ENCODE data around the gene GPR27. TPM values are rescaled to one million over a fixed set of nuclear protein-coding genes. Genes with fewer than 3 reads are reported as not detected.
A peak's percentile ranks its signal among the peaks of the same experiment; 100 is the strongest.

GPR27 gene
- total RNA-seq, 1 experiment from 2014 or later: 0.07 TPM

DNA sequence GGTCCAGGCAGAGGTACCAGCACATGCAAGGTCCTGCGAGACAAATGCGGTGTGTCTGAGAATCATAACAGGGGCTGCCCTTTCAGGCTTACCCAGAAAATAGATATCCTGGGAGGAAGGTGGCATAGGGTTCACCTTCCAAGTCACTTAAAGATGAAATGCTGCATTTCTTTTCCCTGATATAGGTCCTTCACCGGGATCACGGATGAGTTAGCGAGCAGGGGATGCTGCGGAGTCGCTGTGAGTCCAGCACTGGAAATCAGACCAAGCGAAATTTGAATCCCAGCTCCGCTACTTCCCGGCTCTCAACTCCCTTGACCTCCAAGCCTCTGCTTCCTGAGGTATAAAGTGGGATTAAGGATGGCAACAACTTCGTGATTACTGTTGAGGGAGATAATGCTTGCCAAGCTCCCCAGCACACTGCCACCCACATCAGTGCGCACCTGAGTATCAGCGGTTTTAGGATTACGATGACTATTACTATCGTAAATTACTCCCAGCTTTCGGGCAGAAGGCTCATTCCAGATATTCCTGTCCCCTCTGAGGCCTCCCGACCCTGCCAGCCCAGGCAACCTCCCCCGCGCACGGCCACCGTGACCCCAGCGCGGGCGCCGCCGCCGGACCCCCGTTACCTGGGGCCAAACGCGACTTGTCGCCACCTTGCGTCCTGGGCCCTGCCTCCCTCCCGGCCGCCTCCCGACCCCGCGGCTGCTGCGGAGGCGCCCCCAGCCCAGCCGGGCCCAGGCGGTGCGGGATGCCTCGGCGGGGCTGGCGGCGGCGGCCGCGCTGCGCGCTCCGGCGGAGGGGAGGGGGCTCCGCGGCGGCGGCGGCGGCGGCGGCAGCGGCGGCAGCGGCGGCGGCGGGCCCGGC lies 589 bp upstream of the GPR27 start:
- Histone ChIP-seq H3K27me3 (ENCODE audit: low read length) (peaks cover 69% of the 10 kb centered on the region), H3K4me3 (ENCODE audit: low read length) (no peak overlapping the region), H3K9ac (ENCODE audit: low read length) (no peak overlapping the region), H3K9me3 (ENCODE audit: low read length) (no peaks in the 10 kb centered on the region), H3K4me1 (ENCODE audit: insufficient read depth, low read length) (no peaks in the 10 kb centered on the region), H3K36me3 (ENCODE audit: low read depth, low read length) (no peaks in the 10 kb centered on the region), H3K9me2 (replicated peaks; ENCODE audit: low read length) (no peaks in the 10 kb centered on the region), H3F3A (ENCODE audit: low read length, unreplicated experiment) (no peaks in the 10 kb centered on the region), H3K4me2 (ENCODE audit: low read length) (no peak overlapping the region), H3K27ac (ENCODE audit: low read length) (no peak overlapping the region), H3K79me2 (ENCODE audit: low read length) (no peaks in the 10 kb centered on the region), H4K20me1 (ENCODE audit: low read length) (no peaks in the 10 kb centered on the region), H2AFZ (ENCODE audit: low read length) (no peak overlapping the region)
- CTCF ChIA-PET: no interaction called here
- POLR2A ChIA-PET (ENCODE audit: unreplicated experiment): no interaction called here
- ATAC-seq (no peak), DNase-seq (no peak)
- intact Hi-C loops (cut with micrococcal nuclease): no loop called here
- TF ChIP-seq EZH2 (IDR thresholded peaks at IDR 0.05; ENCODE audit: low read length, unreplicated experiment) (peak; percentile 30), EZH2phosphoT487 (IDR thresholded peaks at IDR 0.05; ENCODE audit: borderline replicate concordance, low read length) (no peak)
- TF ChIP-seq, protein P1, sequence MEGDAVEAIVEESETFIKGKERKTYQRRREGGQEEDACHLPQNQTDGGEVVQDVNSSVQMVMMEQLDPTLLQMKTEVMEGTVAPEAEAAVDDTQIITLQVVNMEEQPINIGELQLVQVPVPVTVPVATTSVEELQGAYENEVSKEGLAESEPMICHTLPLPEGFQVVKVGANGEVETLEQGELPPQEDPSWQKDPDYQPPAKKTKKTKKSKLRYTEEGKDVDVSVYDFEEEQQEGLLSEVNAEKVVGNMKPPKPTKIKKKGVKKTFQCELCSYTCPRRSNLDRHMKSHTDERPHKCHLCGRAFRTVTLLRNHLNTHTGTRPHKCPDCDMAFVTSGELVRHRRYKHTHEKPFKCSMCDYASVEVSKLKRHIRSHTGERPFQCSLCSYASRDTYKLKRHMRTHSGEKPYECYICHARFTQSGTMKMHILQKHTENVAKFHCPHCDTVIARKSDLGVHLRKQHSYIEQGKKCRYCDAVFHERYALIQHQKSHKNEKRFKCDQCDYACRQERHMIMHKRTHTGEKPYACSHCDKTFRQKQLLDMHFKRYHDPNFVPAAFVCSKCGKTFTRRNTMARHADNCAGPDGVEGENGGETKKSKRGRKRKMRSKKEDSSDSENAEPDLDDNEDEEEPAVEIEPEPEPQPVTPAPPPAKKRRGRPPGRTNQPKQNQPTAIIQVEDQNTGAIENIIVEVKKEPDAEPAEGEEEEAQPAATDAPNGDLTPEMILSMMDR (conservative IDR thresholded peaks at IDR 0.05; ENCODE audit: low read depth, low read length): no peak
- BruUV-seq (replicated peaks): no TSS peak

DNA sequence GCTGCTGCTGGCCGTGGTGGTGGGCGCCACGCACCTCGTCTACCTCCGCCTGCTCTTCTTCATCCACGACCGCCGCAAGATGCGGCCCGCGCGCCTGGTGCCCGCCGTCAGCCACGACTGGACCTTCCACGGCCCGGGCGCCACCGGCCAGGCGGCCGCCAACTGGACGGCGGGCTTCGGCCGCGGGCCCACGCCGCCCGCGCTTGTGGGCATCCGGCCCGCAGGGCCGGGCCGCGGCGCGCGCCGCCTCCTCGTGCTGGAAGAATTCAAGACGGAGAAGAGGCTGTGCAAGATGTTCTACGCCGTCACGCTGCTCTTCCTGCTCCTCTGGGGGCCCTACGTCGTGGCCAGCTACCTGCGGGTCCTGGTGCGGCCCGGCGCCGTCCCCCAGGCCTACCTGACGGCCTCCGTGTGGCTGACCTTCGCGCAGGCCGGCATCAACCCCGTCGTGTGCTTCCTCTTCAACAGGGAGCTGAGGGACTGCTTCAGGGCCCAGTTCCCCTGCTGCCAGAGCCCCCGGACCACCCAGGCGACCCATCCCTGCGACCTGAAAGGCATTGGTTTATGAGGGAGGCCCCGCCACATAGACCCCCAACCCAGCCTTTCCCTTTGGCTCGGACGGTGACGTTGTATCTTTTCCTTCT lies 1.1 kb downstream of the GPR27 start:
- ATAC-seq: no peak

More for the DNA sequence above, 1.1 kb downstream of the GPR27 start:
- H3K4me1 ChIP-seq (ENCODE audit: insufficient read depth, low read length): no peaks in the 10 kb centered on the region
- no peaks in the 10 kb centered on the region for H4K20me1 ChIP-seq (ENCODE audit: low read length)
- no peak for DNase-seq
- POLR2A ChIA-PET (ENCODE audit: unreplicated experiment): no interaction called here
- H3K27me3 ChIP-seq (ENCODE audit: low read length): peaks cover 72% of the 10 kb centered on the region
- CTCF ChIA-PET: no interaction called here
- no peak overlapping the region for H3K9ac ChIP-seq (ENCODE audit: low read length)
- no peaks in the 10 kb centered on the region for H3F3A ChIP-seq (ENCODE audit: low read length, unreplicated experiment)
- H3K9me2 ChIP-seq (replicated peaks; ENCODE audit: low read length): no peaks in the 10 kb centered on the region
- no peak overlapping the region for H3K27ac ChIP-seq (ENCODE audit: low read length)
- H3K36me3 ChIP-seq (ENCODE audit: low read depth, low read length): no peaks in the 10 kb centered on the region
- no peak overlapping the region for H2AFZ ChIP-seq (ENCODE audit: low read length)
- no peaks in the 10 kb centered on the region for H3K79me2 ChIP-seq (ENCODE audit: low read length)
- H3K4me3 ChIP-seq (ENCODE audit: low read length): no peak overlapping the region
- TF ChIP-seq EZH2phosphoT487 (IDR thresholded peaks at IDR 0.05; ENCODE audit: borderline replicate concordance, low read length): no peak
- TF ChIP-seq, protein P1 (conservative IDR thresholded peaks at IDR 0.05; ENCODE audit: low read depth, low read length): no peak
- no peak for TF ChIP-seq EZH2 (IDR thresholded peaks at IDR 0.05; ENCODE audit: low read length, unreplicated experiment)
- no TSS peak for BruUV-seq (replicated peaks)
- intact Hi-C loops (cut with micrococcal nuclease): no loop called here
- no peaks in the 10 kb centered on the region for H3K9me3 ChIP-seq (ENCODE audit: low read length)
- no peak overlapping the region for H3K4me2 ChIP-seq (ENCODE audit: low read length)

Measured in PC-3 (cell line).